ENCODE measurements around the gene RNF7.
"Not testable (repeated sequence)": the region's sequence is repeated elsewhere in the genome, so short reads cannot be mapped to it uniquely, and the experiment has no call there.

The RNF7 gene

GRCh38 chr3:141783632-141784031 is 45.5 kb downstream of the RNF7 start:
- DNase-seq = no peak

DNA sequence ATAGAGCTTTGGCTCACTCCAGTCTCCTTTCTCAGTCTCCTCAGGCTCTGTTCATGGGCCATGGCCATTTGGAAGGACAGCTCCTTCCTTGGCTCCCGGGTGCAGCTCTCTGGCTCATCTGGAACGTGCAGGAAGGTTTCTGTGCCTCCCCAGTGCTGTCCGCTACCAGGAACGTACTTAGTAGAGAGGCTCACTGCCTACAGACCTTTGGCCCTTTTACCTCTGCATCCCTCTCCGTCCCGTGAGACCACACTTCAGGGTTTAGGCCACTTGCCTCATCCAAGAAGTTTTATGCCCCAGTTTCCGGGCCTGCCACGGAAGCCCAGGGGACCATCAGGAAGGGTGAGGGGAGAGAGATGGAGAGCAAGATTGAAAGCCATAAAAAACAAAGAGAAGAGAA is 46.0 kb downstream of the RNF7 start:
- no peak for DNase-seq

- no peak for DNase-seq
Measured at GRCh38 chr3:141784531-141784930, 46.4 kb downstream of the RNF7 start.

DNA sequence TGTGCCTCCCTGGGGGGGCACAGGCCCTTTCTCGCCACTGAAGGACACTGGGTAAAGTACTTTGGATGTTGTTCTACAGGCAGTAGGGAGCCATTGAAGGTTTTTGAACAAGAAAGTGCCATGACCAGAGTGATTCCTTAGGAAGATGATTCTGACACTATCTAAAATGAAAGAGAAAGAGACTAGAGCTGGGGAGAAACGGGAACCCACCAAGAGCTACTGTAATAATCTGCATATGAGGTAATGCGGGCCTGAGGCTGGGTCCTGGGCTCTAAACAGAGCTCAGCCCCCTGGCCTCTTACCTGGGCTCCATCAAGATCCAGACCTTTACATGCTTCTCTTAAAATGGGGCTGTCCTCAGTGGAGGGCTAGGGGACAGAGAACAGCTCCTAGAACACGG is 50.1 kb downstream of the RNF7 start:
- DNase-seq = no peak

GRCh38 chr3:141788750-141789149 is 50.7 kb downstream of the RNF7 start:
- DNase-seq = not testable (repeated sequence)

GRCh38 chr3:141789281-141789680 is 51.2 kb downstream of the RNF7 start:
- DNase-seq = no peak

- no peak for DNase-seq
Measured at GRCh38 chr3:141790171-141790570, 52.1 kb downstream of the RNF7 start.

DNA sequence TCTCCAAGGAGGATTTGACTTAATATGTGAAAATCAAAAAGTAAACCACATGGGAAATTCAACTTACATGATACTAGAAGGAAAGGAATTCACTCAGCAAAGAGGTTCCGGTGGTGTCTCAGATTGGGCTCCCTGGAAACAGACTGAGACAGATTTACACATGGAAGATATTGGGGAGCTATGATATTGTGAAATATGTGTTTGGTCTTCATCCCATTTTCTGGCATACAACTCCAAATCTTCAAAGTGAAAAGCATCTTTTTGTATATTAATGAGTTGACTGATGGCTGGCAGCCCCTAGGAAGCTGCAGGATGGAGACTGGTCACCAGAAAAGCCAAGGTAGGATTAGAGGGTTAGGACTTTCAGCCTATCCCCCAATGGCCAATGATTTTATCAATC is 54.4 kb downstream of the RNF7 start:
- no peak for DNase-seq

DNA sequence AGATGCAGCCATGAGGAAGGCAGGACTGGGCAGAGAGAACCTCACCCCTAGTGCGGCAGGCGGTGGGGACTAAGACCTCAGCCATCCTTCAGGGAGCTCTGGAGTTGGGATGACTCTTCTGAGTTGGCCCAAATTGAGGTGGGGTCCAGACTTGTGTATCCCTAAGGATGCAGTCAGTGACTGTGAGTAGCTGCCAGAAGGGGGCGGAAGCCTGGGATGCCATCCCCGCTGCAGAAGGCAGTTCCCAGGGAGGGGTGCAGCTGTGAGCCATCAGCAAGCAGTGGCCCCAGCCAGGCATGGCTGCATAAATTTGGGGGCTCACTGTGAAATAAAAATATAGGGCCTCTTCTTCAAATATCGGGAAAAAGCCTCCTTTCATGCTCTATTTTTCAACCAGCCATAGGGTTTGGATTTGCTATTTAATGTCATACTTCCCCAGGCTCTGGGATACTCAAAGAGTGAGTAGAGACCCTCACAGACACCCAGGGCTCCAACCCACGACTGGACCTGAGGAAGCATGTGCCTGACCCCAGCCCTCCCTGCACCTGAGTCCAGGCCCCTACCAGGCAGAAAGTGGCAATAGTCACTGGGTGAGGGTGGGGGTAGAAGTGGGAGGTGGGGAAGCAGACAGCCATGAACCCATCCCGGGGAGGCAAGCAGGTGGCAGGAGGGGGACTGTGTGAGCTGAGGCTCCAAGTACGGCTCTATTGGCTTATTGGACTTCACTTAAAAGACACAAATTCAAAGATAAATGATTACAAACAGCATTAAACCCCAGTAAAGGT is 55.6 kb downstream of the RNF7 start:
- DNase-seq = no peak

- DNase-seq = no peak
Measured at GRCh38 chr3:141795276-141795675, 57.2 kb downstream of the RNF7 start.

GRCh38 chr3:141795741-141796080 is 57.6 kb downstream of the RNF7 start:
- DNase-seq = no peak

DNA sequence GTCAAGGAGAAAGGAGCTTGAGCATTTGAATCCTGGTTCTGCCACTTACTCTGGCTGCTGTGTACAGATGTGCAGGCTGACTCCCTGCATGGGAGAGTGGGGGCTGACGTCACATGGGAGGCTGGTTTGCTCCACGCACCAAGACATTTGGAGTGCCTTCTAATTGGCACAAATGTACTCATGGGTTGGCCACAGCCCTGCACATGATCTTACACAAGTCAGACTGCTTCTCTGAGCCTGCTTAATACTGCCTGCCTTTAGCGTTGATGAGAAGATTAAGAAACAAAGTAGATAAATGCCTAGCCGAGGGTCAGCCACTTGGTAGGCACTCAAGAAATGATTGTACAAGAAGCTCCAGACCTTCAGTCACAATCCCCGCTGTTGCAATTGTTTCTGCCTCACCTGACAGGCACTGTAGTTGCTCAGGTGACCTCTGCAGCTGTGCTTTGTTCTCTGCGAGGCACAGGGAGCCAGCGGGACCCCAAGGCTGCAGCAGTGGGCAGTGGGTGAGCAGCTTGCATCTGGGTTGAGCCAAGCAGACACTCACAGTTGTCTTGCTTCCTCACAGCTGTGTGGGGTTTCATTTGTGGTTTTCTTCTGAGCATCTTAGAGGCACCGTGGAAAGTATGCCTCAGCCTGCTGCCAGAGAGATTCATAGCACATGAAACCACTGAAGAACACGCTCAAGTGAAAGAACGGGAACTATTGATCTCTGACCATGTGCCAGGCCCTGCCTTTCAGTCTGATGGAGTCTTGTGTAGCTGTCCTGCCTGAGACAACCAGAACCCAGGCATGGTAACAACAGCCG is 58.2 kb downstream of the RNF7 start:
- peak; percentile 79 for DNase-seq

All from fibroblast of upper back skin (primary cell).